ENCODE measurements around the gene LITAFD. TPM values are rescaled to one million over a fixed set of nuclear protein-coding genes. Genes with fewer than 3 reads are reported as not detected.

LITAFD gene
- total RNA-seq, 2 experiments from 2014 or later: not detected

GRCh38 chr16:8854298-8854948 is 27.7 kb upstream of the LITAFD start:
- ChIA-PET POLR2A (interaction anchor here (0.6 to 1.4 kb wide), 2 partner anchors 14 to 115 kb away, joined by 5 to 6 read pairs; partner anchors contain the start of gene CARHSP1), CTCF (interaction anchor here (1.0 to 1.7 kb wide), 2 partner anchors 14 to 25 kb away, joined by 3 to 5 read pairs; partner anchors contain the start of gene CARHSP1)

DNA sequence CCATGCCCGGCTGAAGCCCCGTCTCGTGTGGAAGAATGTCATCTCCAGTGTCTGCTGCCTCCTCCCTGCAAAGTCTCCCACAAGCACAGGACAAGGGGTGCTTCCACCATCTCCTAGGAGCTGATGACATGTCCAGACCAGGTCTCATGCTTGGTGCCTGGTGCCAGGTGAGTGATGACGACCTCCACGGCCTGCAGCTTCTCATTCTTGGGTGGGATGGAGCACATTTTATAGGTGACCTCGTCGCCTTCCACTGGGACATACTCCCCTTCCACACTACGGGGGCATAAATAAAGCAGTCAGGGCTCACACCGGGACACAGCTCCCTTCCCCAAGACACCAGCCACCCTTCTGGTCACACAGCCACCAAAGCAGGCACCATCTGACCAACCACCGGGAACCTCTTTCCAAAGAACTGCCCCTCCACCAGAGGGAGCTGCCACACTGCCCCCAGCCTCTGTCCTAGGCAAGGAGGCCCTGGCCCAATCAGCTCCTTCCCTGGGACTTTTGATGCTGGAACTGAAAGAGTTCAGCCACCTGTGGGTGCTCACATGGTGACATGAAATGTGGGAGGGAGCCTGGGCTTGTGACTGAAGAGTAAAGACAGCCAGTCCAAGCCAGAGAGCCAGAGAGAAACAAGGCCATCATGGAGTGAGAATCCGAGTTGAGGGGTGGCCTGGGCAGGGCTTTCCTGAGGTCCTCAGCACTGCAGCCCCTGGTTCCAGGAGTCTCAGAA is 26.9 kb upstream of the LITAFD start:
- POLR2A ChIA-PET: interaction anchor here (1.4 kb wide), 1 partner anchor 13 kb away, joined by 6 read pairs; the partner anchor contains the start of gene CARHSP1
- CTCF ChIA-PET: interaction anchor here (1.0 to 1.7 kb wide), 2 partner anchors 13 to 25 kb away, joined by 3 to 5 read pairs; partner anchors contain the start of gene CARHSP1

DNA sequence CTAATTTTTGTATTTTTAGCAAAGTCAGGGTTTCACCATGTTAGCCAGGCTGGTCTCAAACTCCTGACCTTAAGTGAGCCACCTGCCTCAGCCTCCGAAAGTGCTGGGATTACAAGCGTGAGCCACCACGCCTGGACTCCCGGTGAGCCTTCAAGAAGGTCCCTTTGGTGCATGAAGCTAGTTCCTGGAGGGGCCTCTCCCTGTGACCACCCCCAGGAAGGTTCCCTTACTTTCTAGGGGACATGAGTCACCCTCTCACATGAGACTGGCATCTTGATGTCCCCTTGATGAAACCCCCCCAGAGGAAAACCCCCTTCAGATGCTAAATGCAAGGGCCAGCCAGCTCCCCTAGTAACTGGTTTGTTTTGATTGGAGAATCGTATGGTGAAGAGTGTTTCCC is 26.2 kb upstream of the LITAFD start:
- ChIA-PET CTCF (no interaction called here), POLR2A (no interaction called here)

DNA sequence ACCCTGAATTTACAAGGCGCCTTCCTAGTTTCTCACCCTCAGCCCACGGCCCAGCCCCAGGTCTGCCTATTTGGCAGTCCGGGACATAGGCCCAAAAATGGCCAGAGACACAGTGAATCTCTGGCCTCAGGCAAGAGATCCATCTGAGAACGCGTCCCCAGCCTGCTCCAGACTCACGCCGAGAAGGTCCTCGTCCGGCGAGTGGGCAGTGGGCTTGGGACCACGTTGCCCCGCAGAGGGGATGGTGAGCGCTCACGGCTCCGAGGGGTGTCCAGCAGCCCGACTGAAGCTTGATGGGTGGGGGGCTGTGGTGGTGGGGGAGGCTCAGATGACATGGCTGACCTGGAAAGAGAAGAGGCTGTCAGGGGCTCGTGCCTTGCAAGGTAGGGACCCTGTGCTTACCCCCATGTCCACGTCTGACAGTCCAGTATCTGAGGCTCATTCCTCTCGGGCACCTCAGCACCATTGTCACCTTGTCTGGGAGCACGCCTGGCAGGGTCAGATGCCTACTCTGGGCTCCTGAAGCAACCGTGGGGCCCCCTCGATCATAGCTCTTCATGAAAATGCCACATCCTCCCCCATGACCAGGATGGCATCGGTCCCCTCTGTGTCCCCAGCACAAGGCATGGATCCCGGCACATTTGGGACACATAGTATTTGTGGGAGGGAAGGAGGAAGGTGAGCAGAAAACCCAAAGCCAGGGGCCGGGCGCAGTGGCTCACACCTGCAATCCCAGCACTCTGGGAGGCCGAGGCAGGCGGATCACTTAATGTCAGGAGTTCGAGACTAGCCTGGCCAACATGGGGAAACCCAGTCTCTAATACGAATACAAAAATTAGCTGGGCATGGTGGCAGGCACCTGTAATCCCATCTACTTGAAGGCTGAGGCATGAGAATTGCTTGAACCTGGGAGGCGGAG is 22.9 kb upstream of the LITAFD start:
- POLR2A ChIA-PET: interaction anchor here (0.6 to 1.4 kb wide), 2 partner anchors 10 kb away, joined by 3 to 7 read pairs; partner anchors contain the start of gene CARHSP1
- CTCF ChIA-PET: no interaction called here

GRCh38 chr16:8859913-8860881 is 22.0 kb upstream of the LITAFD start:
- CTCF ChIA-PET: interaction anchor here (0.7 kb wide), 1 partner anchor 20 kb away, joined by 3 read pairs; no protein-coding TSS in a partner anchor
- POLR2A ChIA-PET: interaction anchor here (1.4 kb wide), 1 partner anchor 9 kb away, joined by 7 read pairs; the partner anchor contains the start of gene CARHSP1

DNA sequence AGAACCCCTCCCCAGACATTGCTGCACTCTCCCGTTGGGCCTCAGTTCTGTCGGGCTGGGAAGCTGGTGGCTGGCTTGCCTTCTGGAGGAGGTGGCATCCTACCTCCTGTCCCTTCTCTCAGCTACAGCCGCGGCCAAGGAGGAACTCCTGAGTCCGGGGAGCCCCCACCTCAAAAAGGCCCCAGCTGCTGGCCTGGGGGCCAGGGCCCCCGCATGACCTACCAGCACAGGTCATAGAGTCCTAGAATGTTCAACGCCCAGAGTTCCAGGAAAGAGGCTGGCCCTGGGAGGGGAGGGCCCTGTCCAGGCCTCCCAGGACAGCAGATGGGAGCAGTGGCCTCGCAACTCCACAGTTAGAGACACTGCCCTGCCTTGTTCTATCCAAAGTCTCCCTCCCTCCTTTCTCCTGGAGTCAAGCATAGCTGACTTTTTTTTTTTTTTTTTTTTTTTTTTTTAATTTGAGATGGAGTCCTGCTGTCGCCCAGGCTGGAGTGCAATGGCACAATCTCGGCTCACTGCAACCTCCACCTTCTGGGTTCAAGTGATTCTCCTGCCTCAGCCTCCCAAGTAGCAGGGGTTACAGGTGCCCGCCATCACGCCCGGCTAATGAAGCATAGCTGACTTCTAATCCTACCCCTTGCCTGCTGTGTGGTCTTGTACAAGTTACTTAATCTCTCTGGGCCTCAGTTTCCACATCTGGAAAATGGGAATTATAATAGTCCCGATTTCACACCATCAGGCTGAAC is 20.4 kb upstream of the LITAFD start:
- POLR2A ChIA-PET: no interaction called here
- CTCF ChIA-PET: no interaction called here

GRCh38 chr16:8862309-8863130 is 19.6 kb upstream of the LITAFD start:
- CTCF ChIA-PET: interaction anchor here (1.6 kb wide), 1 partner anchor 18 kb away, joined by 5 read pairs; no protein-coding TSS in a partner anchor
- POLR2A ChIA-PET: no interaction called here

GRCh38 chr16:8863594-8864424 is 18.3 kb upstream of the LITAFD start:
- POLR2A ChIA-PET: no interaction called here
- CTCF ChIA-PET: interaction anchor here (1.6 kb wide), 1 partner anchor 17 kb away, joined by 5 read pairs; no protein-coding TSS in a partner anchor

- ChIA-PET CTCF (interaction anchor here (1.1 to 1.6 kb wide), 2 partner anchors 16 kb away, joined by 3 to 5 read pairs; no protein-coding TSS in a partner anchor), POLR2A (no interaction called here)
These were observed 17.6 kb upstream of the LITAFD start for GRCh38 chr16:8864480-8865110.

DNA sequence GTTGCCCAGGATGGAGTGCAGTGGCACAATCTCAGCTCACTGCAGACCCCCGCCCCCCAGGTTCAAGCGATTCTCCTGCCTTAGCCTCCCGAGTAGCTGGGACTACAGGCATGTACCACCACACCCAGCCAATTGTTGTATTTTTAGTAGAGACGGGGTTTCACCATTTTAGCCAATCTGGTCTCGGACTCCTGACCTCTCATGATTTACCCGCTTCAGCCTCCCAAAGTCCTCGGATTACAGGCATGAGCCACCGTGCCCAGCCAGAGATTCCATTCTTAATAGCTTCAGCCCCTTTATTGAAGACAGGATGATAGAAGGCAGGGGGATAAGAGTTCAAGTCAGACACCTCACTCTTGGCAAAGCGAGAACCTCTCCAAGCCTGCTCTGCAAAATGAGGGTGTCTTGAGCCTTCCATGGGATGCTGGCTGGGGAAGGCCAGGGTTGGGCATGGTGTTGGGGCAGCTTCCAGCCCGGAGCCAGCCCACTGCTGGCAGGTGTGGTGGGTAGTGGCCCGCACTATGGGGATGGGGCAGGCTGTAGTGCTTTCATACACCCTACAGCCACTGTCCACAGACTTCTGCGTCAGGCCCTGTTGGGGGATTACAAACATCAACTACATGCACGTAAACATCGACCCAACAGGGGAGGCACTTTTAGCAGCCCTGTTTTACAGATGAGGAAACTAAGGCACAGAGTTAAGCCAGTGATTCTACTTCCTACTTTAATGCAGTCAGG is 16.8 kb upstream of the LITAFD start:
- CTCF ChIA-PET: interaction anchor here (1.1 kb wide), 1 partner anchor 15 kb away, joined by 3 read pairs; no protein-coding TSS in a partner anchor
- POLR2A ChIA-PET: no interaction called here

- CTCF ChIA-PET: no interaction called here
- POLR2A ChIA-PET: no interaction called here
These were observed 15.8 kb upstream of the LITAFD start for GRCh38 chr16:8866118-8866883.

- POLR2A ChIA-PET: interaction anchor here (2.3 kb wide), 1 partner anchor 66 kb away, joined by 9 read pairs; no protein-coding TSS in a partner anchor
These were observed 15.3 kb upstream of the LITAFD start for GRCh38 chr16:8866884-8867215.

DNA sequence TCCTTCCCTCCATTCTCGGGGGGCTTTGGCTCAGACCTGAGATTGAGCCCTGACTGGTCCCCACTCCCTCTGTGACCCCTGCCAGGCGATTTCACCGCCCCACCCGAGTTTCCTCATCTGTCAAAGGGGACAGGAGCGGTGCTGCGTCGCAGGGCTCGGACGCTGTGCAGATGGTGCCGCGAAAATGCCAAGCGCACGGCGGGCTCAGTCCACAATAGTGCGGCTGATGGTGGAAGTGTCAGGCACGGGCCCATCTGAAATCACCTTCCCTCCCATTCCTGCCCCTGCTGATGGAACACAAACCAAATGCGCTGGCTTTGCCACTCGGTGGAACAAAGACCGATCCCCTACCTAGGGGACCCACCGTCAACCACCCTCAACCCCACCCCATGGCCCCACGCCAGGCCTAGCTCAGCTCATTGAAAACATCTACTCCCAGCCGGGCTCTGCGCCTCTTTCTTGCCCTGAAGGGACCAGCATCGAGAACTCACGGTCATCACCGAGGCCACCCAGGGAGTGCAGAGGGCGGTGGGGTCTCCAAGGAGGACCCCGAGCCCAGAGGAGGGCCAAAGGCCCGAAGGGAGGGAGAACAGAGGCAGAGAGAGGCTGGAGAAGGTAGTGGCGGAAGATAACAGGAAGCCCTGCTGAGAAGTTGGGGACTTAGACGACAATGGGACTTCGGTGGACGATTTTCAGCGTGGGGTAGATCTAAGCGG is 14.8 kb upstream of the LITAFD start:
- ChIA-PET CTCF (interaction anchor here (0.5 to 2.0 kb wide), 4 partner anchors 69 to 1871 kb away, joined by 3 to 7 read pairs (median 4); no protein-coding TSS in a partner anchor), POLR2A (interaction anchor here (1.9 to 2.3 kb wide), 3 partner anchors 13 to 67 kb away, joined by 6 to 12 read pairs (median 9); no protein-coding TSS in a partner anchor)

More at GRCh38 chr16:8866884-8867215, 15.3 kb upstream of the LITAFD start:
- CTCF ChIA-PET: interaction anchor here (0.5 kb wide), 1 partner anchor 1408 kb away, joined by 3 read pairs; no protein-coding TSS in a partner anchor

Measured in activated CD8-positive, alpha-beta memory T cell treated with anti-CD3 and anti-CD28 coated beads for 36 hours (primary cell).